ENCODE measurements around the gene TTLL5. TPM values are rescaled to one million over a fixed set of nuclear protein-coding genes. Genes with fewer than 3 reads are reported as not detected.

Gene TTLL5
- total RNA-seq, 1 experiment from 2014 or later, result 15.3 TPM

DNA sequence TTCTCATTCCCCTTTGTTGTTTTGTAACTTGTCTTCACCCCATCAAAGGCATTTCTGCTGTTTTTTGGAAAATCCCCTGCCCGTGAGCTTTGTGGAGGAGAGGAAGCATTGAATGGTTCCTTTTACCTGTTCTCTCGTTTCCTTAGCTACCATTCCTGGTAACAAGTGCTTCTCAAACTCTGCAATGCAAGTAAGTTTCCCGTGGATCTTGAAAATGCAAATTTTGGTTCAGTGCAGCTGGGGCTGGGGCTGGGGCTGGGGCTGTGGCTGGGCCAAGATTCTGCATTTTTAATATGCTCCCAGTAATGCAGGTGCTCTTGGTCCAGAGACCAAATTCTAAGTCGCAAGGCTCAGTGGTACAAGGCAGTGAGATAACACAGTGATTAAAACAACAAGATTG is 151.6 kb downstream of the TTLL5 start:
- H3K4me1 ChIP-seq (replicated peaks), result no peaks in the 10 kb centered on the region
- H3K27ac ChIP-seq, result no peak overlapping the region

DNA sequence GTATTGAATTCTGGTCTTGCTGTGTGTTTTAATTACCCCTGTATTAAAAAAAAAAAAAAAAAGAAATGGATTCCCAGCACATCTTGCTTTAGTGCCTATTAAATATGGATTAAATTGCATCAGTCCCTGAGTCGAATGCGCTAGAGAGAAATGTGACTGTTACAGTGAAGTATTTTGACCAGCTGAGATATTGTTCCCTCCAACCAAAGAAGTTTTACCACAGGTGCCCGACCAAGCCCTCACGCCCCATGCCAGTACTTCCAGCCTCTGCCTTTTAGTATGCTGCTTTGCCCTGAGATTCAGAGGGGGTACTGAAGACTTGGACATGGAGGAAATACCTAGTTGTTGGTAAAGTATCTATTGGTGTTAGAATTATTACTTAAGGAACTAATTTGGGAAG is 159.7 kb downstream of the TTLL5 start:
- Histone ChIP-seq H3K27ac (no peak overlapping the region), H3K4me1 (replicated peaks) (peaks cover 19% of the 10 kb centered on the region), H3K9me3 (replicated peaks) (no peaks in the 10 kb centered on the region), H3K36me3 (no peaks in the 10 kb centered on the region; the same call in 1 of the 2 replicates), H3K4me3 (no peak overlapping the region), H3K27me3 (replicated peaks) (no peaks in the 10 kb centered on the region)
- no peak for DNase-seq (ENCODE audit: low read depth in 1 of 2, low spot score in 2 of 2)

More for the DNA sequence above, 151.6 kb downstream of the TTLL5 start:
- H3K4me3 ChIP-seq, result no peak overlapping the region
- H3K36me3 ChIP-seq, result no peaks in the 10 kb centered on the region
- no peaks in the 10 kb centered on the region for H3K27me3 ChIP-seq (replicated peaks)
- DNase-seq (ENCODE audit: low read depth in 1 of 2, low spot score in 2 of 2), result no peak
- H3K9me3 ChIP-seq (replicated peaks), result no peaks in the 10 kb centered on the region

GRCh38 chr14:75821831-75822521 is 160.9 kb downstream of the TTLL5 start:
- no peak for DNase-seq (ENCODE audit: low read depth in 1 of 2, low spot score in 2 of 2)

GRCh38 chr14:75822522-75823141 is 161.6 kb downstream of the TTLL5 start:
- Histone ChIP-seq H3K4me1 (replicated peaks) (peaks cover 19% of the 10 kb centered on the region), H3K27me3 (replicated peaks) (no peaks in the 10 kb centered on the region), H3K9me3 (replicated peaks) (no peaks in the 10 kb centered on the region), H3K4me3 (no peak overlapping the region), H3K36me3 (no peaks in the 10 kb centered on the region; the same call in 1 of the 2 replicates), H3K27ac (peak overlapping the region; percentile 12; the same call in 1 of the 2 replicates)
- peak in 1 of 2 experiments; percentile 61 for DNase-seq (ENCODE audit: low read depth in 1 of 2, low spot score in 2 of 2)

More at GRCh38 chr14:75821831-75822521, 160.9 kb downstream of the TTLL5 start:
- Histone ChIP-seq H3K27ac (peak overlapping the region; percentile 12; the same call in 1 of the 2 replicates), H3K9me3 (replicated peaks) (no peaks in the 10 kb centered on the region), H3K4me1 (replicated peaks) (peaks cover 19% of the 10 kb centered on the region), H3K27me3 (replicated peaks) (no peaks in the 10 kb centered on the region), H3K4me3 (no peak overlapping the region), H3K36me3 (no peaks in the 10 kb centered on the region; the same call in 1 of the 2 replicates)

DNA sequence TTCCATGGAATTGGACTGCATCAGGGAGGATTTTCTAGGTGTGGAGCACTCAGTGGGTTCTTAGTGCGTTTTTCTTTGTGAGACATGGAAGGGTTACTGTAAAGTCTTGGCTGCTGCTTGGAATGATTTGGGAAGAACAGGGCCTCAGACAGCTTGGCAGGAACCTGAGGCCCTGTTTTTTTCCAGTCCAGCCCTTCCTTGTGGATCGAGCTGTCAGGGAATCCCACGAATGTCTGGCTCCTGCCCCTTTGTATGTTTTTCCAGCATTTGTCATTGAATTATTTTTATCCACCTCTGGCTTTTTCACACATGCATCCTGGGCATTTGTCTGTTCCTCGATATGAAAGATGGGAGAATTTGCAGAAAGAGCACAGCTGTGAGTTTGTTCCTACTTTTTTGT is 162.3 kb downstream of the TTLL5 start:
- no peaks in the 10 kb centered on the region for H3K9me3 ChIP-seq (replicated peaks)
- peaks cover 19% of the 10 kb centered on the region for H3K4me1 ChIP-seq (replicated peaks)
- no peaks in the 10 kb centered on the region for H3K27me3 ChIP-seq (replicated peaks)
- no peak overlapping the region for H3K27ac ChIP-seq
- DNase-seq (ENCODE audit: low read depth in 1 of 2, low spot score in 2 of 2), result no peak
- no peak overlapping the region for H3K4me3 ChIP-seq
- H3K36me3 ChIP-seq, result no peaks in the 10 kb centered on the region; the same call in 1 of the 2 replicates

DNA sequence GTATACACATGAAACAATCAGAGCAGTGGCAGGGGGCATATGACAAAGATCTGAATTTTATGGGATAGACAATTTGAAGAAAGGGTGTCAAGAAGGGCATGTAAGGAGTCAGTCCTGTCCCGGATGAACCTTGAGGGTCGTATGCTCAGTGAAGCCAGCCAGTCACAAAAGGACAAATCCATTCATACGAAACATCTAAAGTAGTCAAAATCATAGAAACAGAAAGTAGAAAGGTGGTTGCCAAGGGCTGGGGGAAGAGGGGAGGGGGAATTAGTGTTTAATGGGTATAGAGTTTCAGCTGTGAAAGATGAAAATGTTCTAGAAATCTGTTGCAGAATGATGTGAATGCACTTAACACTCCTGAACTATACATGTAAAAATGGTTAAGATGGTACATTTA is 163.3 kb downstream of the TTLL5 start:
- DNase-seq (ENCODE audit: low read depth in 1 of 2, low spot score in 2 of 2), result no peak
- Histone ChIP-seq H3K36me3 (no peaks in the 10 kb centered on the region; the same call in 1 of the 2 replicates), H3K27me3 (replicated peaks) (no peaks in the 10 kb centered on the region), H3K4me1 (replicated peaks) (peaks cover 19% of the 10 kb centered on the region), H3K27ac (no peak overlapping the region), H3K4me3 (no peak overlapping the region), H3K9me3 (replicated peaks) (no peaks in the 10 kb centered on the region)

- H3K27ac ChIP-seq, result no peak overlapping the region
- no peaks in the 10 kb centered on the region; the same call in 1 of the 2 replicates for H3K36me3 ChIP-seq
- no peak for DNase-seq (ENCODE audit: low read depth in 1 of 2, low spot score in 2 of 2)
- H3K4me3 ChIP-seq, result no peak overlapping the region
- H3K27me3 ChIP-seq (replicated peaks), result no peaks in the 10 kb centered on the region
- no peaks in the 10 kb centered on the region for H3K9me3 ChIP-seq (replicated peaks)
- H3K4me1 ChIP-seq (replicated peaks), result peaks cover 19% of the 10 kb centered on the region
These were observed 164.1 kb downstream of the TTLL5 start for GRCh38 chr14:75825147-75825592.

DNA sequence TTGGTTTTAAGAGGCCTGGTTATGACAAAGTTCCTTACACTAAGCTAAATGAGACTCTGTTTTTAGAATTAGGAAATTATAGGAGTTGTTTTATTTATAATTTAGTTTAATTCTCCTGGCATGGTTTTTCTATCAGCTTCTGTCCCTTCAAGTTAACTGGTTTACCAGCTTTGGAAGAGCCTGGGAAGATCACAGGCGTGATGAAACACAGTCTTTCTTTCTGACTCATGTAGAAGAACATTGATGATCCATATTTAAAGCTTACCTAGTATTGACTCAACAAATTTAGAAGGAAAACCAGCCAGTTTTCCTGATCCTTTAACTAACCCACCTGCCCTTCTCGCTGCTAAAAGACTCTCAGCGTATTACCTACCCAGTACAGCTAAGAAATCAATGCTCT is 165.6 kb downstream of the TTLL5 start:
- no peak overlapping the region for H3K4me3 ChIP-seq
- peaks cover 23% of the 10 kb centered on the region for H3K4me1 ChIP-seq (replicated peaks)
- no peaks in the 10 kb centered on the region for H3K36me3 ChIP-seq
- H3K27me3 ChIP-seq (replicated peaks), result no peaks in the 10 kb centered on the region
- no peak overlapping the region for H3K27ac ChIP-seq
- no peak for DNase-seq (ENCODE audit: low read depth in 1 of 2, low spot score in 2 of 2)
- H3K9me3 ChIP-seq (replicated peaks), result no peaks in the 10 kb centered on the region

- H3K27ac ChIP-seq, result no peak overlapping the region
- no peaks in the 10 kb centered on the region for H3K36me3 ChIP-seq
- no peaks in the 10 kb centered on the region for H3K9me3 ChIP-seq (replicated peaks)
- peaks cover 20% of the 10 kb centered on the region for H3K4me1 ChIP-seq (replicated peaks)
- DNase-seq (ENCODE audit: low read depth in 1 of 2, low spot score in 2 of 2), result no peak
- H3K27me3 ChIP-seq (replicated peaks), result no peaks in the 10 kb centered on the region
- no peak overlapping the region for H3K4me3 ChIP-seq
These were observed 166.3 kb downstream of the TTLL5 start for GRCh38 chr14:75827331-75827730.

GRCh38 chr14:75829316-75829715 is 168.3 kb downstream of the TTLL5 start:
- H3K36me3 ChIP-seq, result no peaks in the 10 kb centered on the region
- no peak for DNase-seq (ENCODE audit: low read depth in 1 of 2, low spot score in 2 of 2)
- H3K4me1 ChIP-seq (replicated peaks), result peaks cover 12% of the 10 kb centered on the region
- H3K9me3 ChIP-seq (replicated peaks), result no peaks in the 10 kb centered on the region
- H3K4me3 ChIP-seq, result no peak overlapping the region
- H3K27me3 ChIP-seq (replicated peaks), result no peaks in the 10 kb centered on the region
- no peak overlapping the region for H3K27ac ChIP-seq

DNA sequence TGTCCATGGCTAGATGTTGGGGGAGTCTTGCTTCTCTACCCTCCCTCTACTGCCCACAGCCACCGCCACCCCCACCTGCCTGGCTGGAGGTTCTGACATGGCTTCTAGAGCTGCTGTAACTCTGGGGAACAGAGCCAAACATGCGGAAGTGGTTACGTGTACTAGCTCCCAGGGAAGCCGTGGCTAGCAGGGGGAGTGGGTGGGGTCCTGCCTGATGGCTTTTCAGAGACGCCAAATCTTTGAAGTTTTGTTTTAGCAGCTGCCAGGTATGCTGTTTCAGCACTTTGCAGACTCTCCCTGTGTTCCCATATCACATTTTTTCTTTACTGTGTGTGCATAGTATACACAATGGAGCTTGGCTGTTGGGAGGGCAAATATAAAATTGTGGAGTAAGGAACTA is 170.4 kb downstream of the TTLL5 start:
- no peak overlapping the region for H3K27ac ChIP-seq
- no peaks in the 10 kb centered on the region for H3K36me3 ChIP-seq
- no peak overlapping the region for H3K4me3 ChIP-seq
- H3K4me1 ChIP-seq (replicated peaks), result peaks cover 12% of the 10 kb centered on the region
- no peaks in the 10 kb centered on the region for H3K9me3 ChIP-seq (replicated peaks)
- H3K27me3 ChIP-seq (replicated peaks), result no peaks in the 10 kb centered on the region
- peak; percentile 19 to 51 for DNase-seq (ENCODE audit: low read depth in 1 of 2, low spot score in 2 of 2)

DNA sequence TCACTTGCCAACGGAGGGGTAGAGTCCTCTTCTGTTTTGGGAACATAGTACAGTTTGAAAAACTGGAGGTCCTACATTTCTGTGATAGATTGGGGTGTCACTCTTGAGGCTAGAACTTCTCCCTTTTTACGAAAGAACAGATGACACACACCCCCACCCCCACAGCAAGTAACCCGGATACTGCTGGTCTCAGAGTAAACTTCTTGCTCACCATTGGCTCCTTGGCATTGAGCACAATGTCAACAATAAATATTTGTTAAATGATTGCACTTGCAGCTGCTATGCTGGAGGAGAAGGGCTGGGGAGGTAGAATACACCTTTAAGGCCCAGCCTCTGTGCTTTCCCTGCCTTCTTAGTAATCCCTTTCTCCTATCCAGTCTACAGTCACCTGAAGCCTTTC is 170.9 kb downstream of the TTLL5 start:
- no peaks in the 10 kb centered on the region for H3K9me3 ChIP-seq (replicated peaks)
- H3K36me3 ChIP-seq, result no peaks in the 10 kb centered on the region
- DNase-seq (ENCODE audit: low read depth in 1 of 2, low spot score in 2 of 2), result no peak
- no peak overlapping the region for H3K4me3 ChIP-seq
- no peaks in the 10 kb centered on the region for H3K27me3 ChIP-seq (replicated peaks)
- H3K4me1 ChIP-seq (replicated peaks), result peaks cover 12% of the 10 kb centered on the region
- H3K27ac ChIP-seq, result no peak overlapping the region

- Histone ChIP-seq H3K36me3 (no peaks in the 10 kb centered on the region), H3K27ac (no peak overlapping the region), H3K4me3 (no peak overlapping the region), H3K9me3 (replicated peaks) (no peaks in the 10 kb centered on the region), H3K27me3 (replicated peaks) (no peaks in the 10 kb centered on the region), H3K4me1 (replicated peaks) (peaks cover 12% of the 10 kb centered on the region)
- no peak for DNase-seq (ENCODE audit: low read depth in 1 of 2, low spot score in 2 of 2)
These were observed 171.7 kb downstream of the TTLL5 start for GRCh38 chr14:75832621-75833297.

Data from SJSA1 (cell line).